PC-9 (cell line): Measurements from ENCODE around the gene EPHB2. TPM values are rescaled to one million over a fixed set of nuclear protein-coding genes. Genes with fewer than 3 reads are reported as not detected.

ENCODE experiments used
- BruUV-seq: library from RNA; stranded (reverse); fragments of 400-500 nt; replicated peaks from 2 replicates; lab custom pipeline; 2021; lab: Mats Ljungman, UMichigan
- CTCF ChIA-PET: fragments of 300-600 bp; sonication (Branson Sonifier 250); formaldehyde crosslinking; loops from one replicate; lab custom pipeline; 2022; ENCODE audit warnings: antibody characterized with exemption; lab: Charles Lee
- POLR2A ChIA-PET: fragments of 300-600 bp; sonication (Branson Sonifier 250); formaldehyde crosslinking; loops from one replicate; lab custom pipeline; 2022; ENCODE audit warnings: antibody characterized with exemption; ENCODE audit not compliant: unreplicated experiment; lab: Charles Lee
- DNase-seq, 2 experiments: peaks; one replicate each; pipeline versions ENCODE4 v3.0.0 to v3.0.0-alpha.2; 2015 to 2022; ENCODE audit warnings: mixed read lengths in 1 of 2
- H2AFZ ChIP-seq: fragments of 200-600 bp; sonication (generic); 2 replicates; pipeline ENCODE4 v1.8.1; 2017; ENCODE audit warnings: antibody characterized with exemption
- H3F3A ChIP-seq: fragments of 200-600 bp; sonication (generic); 2 replicates; pipeline ENCODE4 v1.8.1; 2017; ENCODE audit warnings: antibody characterized with exemption, mild to moderate bottlenecking, low read depth; ENCODE audit not compliant: insufficient read depth
- H3K27ac ChIP-seq: fragments of 200-600 bp; sonication (generic); 2 replicates; pipeline ENCODE4 v1.6.1; 2016; ENCODE audit warnings: mixed run types
- H3K27me3 ChIP-seq: fragments of 200-600 bp; sonication (generic); 2 replicates; pipeline ENCODE4 v1.6.1; 2016; ENCODE audit warnings: low read depth, mixed run types; ENCODE audit not compliant: insufficient read depth
- H3K36me3 ChIP-seq: fragments of 200-600 bp; sonication (generic); 2 replicates; pipeline ENCODE4 v1.6.1; 2016; ENCODE audit warnings: low read depth, mixed run types
- H3K4me1 ChIP-seq: fragments of 200-600 bp; sonication (generic); replicated peaks from 2 replicates; pipeline ENCODE4 v1.6.1; 2016; ENCODE audit warnings: mixed run types; ENCODE audit not compliant: insufficient read depth
- H3K4me2 ChIP-seq: fragments of 200-600 bp; sonication (generic); 2 replicates; pipeline ENCODE4 v1.6.1; 2017; ENCODE audit warnings: mixed run types
- H3K4me3 ChIP-seq: fragments of 200-600 bp; sonication (generic); 2 replicates; pipeline ENCODE4 v1.6.1; 2016; ENCODE audit warnings: mixed run types
- H3K79me2 ChIP-seq: fragments of 200-600 bp; sonication (generic); 2 replicates; pipeline ENCODE4 v1.6.1; 2017; ENCODE audit warnings: low read depth, mixed run types
- H3K9me2 ChIP-seq: fragments of 200-600 bp; sonication (generic); 2 replicates; pipeline ENCODE4 v1.8.1; 2017; ENCODE audit warnings: mild to moderate bottlenecking; ENCODE audit not compliant: insufficient read depth
- H3K9me3 ChIP-seq: fragments of 200-600 bp; sonication (generic); 2 replicates; pipeline ENCODE4 v1.8.1; 2016; ENCODE audit warnings: low read depth; ENCODE audit not compliant: insufficient read depth
- H4K20me1 ChIP-seq: fragments of 200-600 bp; sonication (generic); 2 replicates; pipeline ENCODE4 v1.8.1; 2017; ENCODE audit not compliant: insufficient read depth
- CTCF ChIP-seq: fragments of 200-600 bp; sonication (generic); conservative IDR thresholded peaks from 2 replicates; pipeline ENCODE4 v1.6.1; 2017; ENCODE audit warnings: mixed run types, antibody characterized with exemption, mild to moderate bottlenecking, moderate library complexity
- EZH2 ChIP-seq: fragments of 200-600 bp; sonication (generic); IDR thresholded peaks from 2 replicates; pipeline ENCODE4 v1.8.0; 2017; ENCODE audit warnings: antibody characterized with exemption, low read depth
- intact Hi-C: fragments of 100-400 bp; cut with micrococcal nuclease; formaldehyde crosslinking; loops from one replicate; pipeline ENCODE4 v1.10.0; 2022; ENCODE audit not compliant: unreplicated experiment
- total RNA-seq: library from RNA; stranded (reverse); gene quantifications from 2 replicates; pipeline ENCODE4 v1.2.3, GENCODE V29; 2021

EPHB2 gene
- total RNA-seq, 1 experiment from 2014 or later: 26.7 TPM

GRCh38 chr1:22835636-22836319 lies 125.1 kb downstream of the EPHB2 start:
- H3K4me1 ChIP-seq: peaks cover 41% of the 10 kb centered on the region
- ChIA-PET POLR2A (no interaction called here), CTCF (no interaction called here)
- intact Hi-C loops: no loop called here
- peaks cover 26% of the 10 kb centered on the region for H3F3A ChIP-seq
- H3K4me2 ChIP-seq: no peak overlapping the region
- H3K9me3 ChIP-seq: no peaks in the 10 kb centered on the region
- no peak overlapping the region for H3K27ac ChIP-seq
- H2AFZ ChIP-seq: no peak overlapping the region
- no peak overlapping the region for H3K4me3 ChIP-seq
- no peaks in the 10 kb centered on the region for H3K9me2 ChIP-seq
- BruUV-seq: no TSS peak
- DNase-seq: no peak
- no peaks in the 10 kb centered on the region for H3K27me3 ChIP-seq
- H3K79me2 ChIP-seq: no peaks in the 10 kb centered on the region
- TF ChIP-seq CTCF: no peak
- TF ChIP-seq EZH2: no peak
- H4K20me1 ChIP-seq: no peaks in the 10 kb centered on the region
- no peaks in the 10 kb centered on the region for H3K36me3 ChIP-seq

DNA sequence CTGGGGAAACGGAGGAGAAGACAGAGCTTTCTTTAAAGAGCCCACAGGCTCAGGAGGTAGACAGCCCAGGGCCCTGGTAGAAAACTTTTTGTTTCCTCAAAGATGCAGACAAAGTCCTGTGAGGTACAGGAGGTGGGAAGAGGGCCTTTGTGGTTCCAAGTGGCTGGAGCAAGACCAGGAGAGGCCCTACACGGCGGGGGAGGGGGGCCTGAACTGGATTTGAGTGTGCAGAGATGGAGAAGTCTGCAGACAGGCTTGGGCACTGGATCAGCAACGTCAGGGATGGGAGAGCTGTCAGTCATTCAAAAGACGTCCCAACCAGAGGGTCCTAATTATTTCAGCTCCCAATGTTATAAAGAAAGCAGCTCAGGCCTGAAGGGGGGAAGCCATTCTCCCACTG lies 126.2 kb downstream of the EPHB2 start:
- Histone ChIP-seq H3K4me3 (no peak overlapping the region), H3K36me3 (no peaks in the 10 kb centered on the region), H3K9me2 (no peaks in the 10 kb centered on the region), H3K4me1 (peaks cover 30% of the 10 kb centered on the region), H3F3A (peaks cover 19% of the 10 kb centered on the region), H3K27me3 (no peaks in the 10 kb centered on the region), H3K4me2 (no peak overlapping the region), H2AFZ (no peak overlapping the region), H3K79me2 (no peaks in the 10 kb centered on the region), H3K9me3 (no peaks in the 10 kb centered on the region), H4K20me1 (no peaks in the 10 kb centered on the region), H3K27ac (no peak overlapping the region)
- POLR2A ChIA-PET: no interaction called here
- TF ChIP-seq CTCF (no peak), EZH2 (no peak)
- CTCF ChIA-PET: no interaction called here
- DNase-seq: no peak
- intact Hi-C loops: no loop called here
- BruUV-seq: no TSS peak

DNA sequence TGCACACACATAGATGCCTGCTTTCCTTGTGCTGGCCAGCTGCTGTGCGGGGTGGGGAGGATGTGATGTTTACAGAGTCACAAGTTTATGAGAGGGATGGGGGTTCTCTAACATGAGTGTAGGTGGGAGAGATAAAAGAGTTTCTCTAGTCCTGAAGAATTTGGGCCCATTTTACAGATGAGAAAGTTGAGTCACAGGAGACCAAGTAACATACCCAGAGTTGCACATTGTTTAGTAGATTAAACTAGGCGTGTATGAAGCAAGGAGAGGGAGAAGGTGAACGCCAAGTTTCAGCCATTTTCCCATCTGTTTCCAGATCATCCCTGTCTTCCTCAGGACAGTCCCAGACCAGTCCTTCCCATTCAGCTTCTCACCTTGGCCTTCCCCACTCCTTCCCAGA lies 126.7 kb downstream of the EPHB2 start:
- no peak for TF ChIP-seq CTCF
- TF ChIP-seq EZH2: no peak
- H2AFZ ChIP-seq: no peak overlapping the region
- BruUV-seq: no TSS peak
- no peaks in the 10 kb centered on the region for H3K9me3 ChIP-seq
- H3K9me2 ChIP-seq: no peaks in the 10 kb centered on the region
- no peak for DNase-seq
- ChIA-PET CTCF (no interaction called here), POLR2A (no interaction called here)
- no peak overlapping the region for H3K27ac ChIP-seq
- peaks cover 25% of the 10 kb centered on the region for H3K4me1 ChIP-seq
- H4K20me1 ChIP-seq: no peaks in the 10 kb centered on the region
- no peaks in the 10 kb centered on the region for H3K79me2 ChIP-seq
- no peak overlapping the region for H3K4me3 ChIP-seq
- no peaks in the 10 kb centered on the region for H3K27me3 ChIP-seq
- no peak overlapping the region for H3K4me2 ChIP-seq
- intact Hi-C loops: no loop called here
- H3K36me3 ChIP-seq: no peaks in the 10 kb centered on the region
- H3F3A ChIP-seq: peaks cover 15% of the 10 kb centered on the region
